Measurements from ENCODE around the gene INSIG1.

Gene INSIG1

DNA sequence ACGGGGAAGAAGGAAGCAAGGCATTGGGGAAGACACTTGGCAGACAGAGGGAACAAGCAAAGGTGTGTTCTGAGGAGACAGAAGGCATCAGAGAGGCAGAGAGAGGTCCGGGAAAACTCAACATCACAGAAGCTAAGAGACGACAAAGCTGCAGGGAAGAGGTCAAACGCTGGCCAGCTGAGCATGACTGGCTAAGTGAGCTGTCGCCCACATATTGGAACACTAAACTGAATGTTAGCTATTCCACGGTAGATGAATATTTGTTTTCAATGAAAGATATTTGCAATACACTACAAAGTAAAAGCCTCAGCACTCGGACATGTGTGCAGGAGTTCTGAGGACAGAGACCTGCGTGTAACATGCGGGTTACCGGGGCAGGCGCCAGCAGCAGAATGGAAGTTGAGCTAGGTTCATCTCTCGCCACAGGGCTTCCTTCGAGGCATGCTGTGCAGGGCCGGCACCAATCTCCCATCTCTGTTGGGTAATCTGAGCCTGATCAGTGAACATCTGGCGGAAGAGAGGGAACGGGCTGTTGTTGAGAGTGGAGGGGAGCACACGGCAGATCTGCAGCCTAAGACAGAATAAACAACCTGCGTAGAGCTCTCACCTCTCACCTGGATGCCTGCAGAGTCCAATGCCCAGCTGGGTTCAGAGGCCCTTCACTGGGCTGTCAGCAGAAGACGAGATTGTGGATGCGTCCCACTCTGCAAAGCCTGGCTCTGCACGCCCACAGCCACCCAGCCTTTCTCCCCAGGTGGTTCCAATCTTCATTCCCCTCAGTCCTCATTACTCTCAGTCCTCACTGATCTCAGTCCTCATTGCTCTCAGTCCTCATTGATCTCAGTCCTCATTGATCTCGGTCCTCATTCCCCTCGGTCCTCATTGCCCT is 35.9 kb downstream of the INSIG1 start:
- no peak for DNase-seq

- no peak for DNase-seq
Observed at GRCh38 chr7:155336812-155337602, 39.3 kb downstream of the INSIG1 start.

DNA sequence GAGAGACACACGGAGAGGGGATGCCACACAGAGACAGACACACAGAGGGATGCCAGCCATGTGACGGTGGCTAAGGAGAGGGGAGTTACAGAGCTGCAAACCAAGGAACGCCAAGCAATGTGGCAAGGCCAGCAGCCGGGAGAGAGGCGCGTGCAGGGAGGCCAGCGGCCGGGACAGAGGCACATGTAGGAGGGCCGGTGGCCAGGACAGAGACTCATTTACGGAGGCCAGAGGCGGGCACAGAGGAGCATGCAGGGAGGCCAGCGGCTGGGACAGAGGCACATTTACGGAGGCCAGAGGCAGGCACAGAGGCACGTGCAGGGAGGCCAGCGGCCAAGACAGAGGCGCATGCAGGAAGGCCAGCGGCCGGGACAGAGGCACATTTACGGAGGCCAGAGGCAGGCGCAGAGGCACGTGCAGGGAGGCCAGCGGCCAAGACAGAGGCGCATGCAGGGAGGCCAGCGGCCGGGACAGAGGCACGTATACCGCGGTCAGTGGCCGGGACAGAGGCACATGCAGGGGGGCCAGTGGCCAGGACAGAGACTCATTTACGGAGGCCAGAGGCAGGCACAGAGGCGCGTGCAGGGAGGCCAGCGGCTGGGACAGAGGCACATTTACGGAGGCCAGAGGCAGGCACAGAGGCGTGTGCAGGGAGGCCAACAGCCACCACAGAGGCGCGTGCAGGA is 40.4 kb downstream of the INSIG1 start:
- DNase-seq: no peak

DNA sequence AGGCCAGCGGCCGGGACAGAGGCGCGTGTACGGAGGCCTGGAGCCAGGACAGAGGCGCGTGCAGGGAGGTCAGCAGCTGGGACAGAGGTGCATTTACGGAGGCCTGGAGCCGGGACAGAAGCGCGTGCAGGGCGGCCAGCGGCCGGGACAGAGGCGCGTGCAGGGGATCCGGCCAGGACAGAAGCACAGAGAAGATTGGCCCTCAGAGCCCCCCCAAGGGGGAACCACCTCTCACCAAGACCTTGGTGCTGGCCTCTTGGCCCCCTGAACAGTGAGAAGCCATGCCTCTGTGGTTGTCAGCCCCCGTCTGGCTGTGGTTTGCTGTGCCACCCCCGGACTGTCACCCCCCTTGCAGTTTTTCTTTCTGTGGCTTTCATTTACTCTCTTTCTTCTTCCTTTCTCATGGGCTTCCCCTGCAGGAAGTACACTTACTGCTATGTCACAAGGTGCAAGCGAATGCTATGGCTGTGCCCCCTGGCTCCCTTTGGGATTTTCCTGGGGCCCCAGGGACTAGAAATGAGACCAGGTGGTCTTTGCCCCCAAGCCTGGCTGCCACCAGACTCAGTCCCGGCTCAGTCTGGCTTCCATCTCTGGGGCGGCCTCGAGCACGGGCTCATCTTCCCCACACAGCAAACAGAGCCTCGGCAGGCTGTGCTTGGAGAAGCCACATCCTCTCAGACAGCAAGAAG is 41.1 kb downstream of the INSIG1 start:
- no peak for DNase-seq

DNA sequence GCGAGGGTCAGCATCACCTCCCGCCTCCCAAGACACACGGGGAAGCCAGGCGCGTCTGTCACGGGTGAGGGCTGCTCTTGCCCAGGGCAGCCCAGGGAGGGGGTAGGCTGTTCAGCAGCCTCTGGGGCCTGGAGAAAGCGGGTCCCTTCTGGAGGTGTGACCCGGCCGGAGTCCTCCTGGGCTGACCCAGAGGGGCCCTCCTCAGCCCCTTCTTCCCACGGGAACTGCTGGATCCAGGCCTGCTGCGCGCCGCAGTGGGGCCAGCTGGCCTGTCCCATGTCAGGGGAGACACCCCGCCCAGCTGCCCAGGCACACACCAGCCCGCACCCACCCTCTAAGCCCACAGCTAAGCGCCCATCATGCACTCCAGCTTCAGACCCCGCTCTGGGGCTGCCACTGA is 41.8 kb downstream of the INSIG1 start:
- DNase-seq: no peak

- DNase-seq: no peak
Observed at GRCh38 chr7:155340071-155340531, 42.4 kb downstream of the INSIG1 start.

DNA sequence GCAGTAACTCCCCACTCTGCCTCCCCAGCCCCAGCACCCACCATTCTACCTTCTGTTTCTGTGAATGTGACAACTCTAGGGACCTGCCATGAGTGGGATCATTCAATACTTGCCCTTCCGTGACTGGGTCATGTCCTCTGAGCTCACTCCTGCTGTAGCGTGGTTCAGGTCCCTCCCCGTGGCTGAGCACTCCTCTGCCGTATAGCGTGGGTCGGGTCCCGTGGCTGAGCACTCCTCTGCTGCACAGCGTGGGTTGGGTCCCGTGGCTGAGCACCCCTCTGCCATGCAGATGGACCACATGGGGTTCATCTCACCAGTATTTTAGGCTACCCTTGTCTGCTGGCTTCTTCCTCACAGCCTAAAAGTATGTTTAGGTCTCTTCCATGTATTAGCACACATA is 43.0 kb downstream of the INSIG1 start:
- DNase-seq: no peak

DNA sequence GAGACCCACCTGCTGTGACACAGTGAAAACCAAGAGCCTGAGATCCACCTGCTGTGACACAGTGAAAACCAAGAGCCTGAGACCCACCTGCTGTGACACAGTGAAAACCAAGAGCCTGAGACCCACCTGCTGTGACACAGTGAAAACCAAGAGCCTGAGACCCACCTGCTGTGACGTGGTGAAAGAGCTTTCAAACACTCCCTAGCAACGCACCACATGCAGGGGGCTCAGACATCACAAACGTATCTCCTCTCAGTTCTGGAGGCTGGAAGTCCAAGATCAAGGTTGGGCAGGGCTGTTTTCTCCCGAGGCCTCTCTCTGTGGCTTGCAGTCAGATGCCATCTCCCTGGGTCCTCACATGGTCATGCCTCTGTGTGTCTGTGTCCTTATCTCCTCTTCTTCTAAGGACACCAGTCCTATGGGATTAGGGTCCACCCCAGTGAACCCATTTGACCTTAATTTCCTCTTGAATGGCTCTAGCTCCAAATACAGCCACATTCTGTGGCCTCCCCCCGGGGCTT is 43.8 kb downstream of the INSIG1 start:
- no peak for DNase-seq

DNA sequence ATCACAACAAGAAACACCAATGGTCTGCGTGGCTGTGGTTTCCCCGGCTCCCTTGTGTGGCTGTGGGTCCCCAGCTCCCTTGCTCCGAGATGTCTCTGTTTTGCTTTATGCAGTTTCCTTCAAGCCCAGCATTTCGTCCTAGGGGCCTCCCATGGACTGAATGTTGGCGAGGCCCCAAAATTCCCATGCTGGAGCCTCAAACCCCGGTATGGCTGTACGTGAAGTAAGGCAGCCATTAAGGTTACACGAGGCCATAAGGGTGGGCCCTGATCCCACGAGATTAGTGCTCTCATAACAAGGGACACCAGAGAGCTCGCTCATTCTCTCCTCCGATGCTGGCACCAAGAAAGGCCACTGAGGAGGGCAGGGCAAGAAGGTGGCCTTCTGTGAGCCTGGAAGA is 44.6 kb downstream of the INSIG1 start:
- DNase-seq: no peak

GRCh38 chr7:155343150-155343549 is 45.5 kb downstream of the INSIG1 start:
- no peak for DNase-seq

DNA sequence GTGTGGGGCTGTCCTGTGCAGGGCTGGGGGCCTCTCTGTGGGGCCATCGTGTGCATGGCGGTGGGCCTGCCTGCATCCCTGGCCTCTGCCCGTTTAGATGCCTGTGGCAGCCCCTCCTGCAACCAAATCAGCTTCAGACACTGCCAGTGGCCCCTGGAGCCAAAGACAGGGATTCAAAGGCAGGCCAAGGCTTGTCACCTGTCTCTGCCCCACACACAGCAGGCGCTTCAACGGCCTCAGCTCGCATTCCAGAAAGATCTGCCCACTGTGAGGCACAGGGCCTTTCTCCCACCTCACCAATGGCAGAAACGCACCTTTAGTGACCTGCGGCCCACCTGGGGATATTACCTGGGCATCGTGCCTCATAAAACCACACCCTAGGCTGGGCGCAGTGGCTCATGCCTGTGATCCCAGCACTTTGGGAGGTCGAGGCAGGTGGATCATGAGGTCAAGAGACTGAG is 46.0 kb downstream of the INSIG1 start:
- no peak for DNase-seq

DNA sequence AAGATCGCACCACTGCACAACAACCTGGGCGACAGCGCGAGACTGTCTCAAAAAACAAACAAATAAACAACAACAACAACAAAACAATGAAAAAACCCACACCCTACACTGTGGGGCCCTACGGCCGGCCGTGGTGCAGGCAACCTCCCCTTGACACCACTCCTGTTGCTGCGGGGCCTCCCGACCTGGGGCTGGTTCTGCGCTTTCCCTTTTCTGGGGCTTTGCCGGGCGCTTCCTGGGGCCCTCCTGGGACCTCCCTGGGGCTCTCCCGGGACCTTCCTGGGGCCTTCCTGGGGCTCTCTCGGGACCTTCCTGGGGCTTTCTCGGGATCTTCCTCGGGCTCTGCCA is 46.6 kb downstream of the INSIG1 start:
- DNase-seq: no peak

DNA sequence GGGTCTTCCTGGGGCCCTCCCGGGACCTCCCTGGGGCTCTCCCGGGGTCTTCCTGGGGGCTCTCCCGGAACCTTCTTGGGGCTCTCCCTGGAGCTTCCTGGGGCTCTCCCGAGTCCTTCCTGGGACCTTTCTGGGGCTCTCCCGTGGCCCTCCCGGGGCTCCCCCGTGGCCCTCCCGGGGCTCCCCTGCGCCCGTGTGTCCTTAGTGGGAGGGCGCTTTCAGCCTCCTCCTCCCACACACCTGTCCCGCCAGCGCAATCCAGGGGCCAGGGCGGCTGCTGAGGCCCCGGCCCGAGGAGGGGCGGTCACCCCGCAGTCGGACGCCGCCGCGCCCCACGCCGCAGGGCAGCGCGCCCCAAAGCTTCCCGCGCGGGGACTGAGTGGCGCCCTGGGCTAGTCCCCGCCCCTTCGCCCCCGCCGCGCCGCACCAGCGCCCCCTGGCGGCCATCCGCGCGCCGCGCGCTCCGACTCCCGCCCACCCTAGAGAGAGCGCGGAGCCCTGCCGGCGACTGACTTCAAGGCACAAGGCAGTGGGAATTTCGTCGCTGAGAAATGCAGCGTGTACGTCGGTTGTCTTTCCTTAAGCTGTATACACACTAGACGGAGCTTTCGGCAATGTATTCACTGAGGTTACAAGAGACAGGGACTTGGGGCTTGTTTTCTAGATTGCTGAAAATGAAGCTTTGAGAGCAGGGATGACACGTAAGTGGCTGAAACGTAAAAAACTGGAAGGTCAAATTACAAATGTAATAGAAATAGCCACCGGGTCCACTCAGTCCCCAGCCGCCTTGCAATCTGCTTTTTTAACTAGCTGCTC is 47.1 kb downstream of the INSIG1 start:
- DNase-seq: peak; percentile 72

- no peak for DNase-seq
Observed at GRCh38 chr7:155345490-155345889, 47.8 kb downstream of the INSIG1 start.

DNA sequence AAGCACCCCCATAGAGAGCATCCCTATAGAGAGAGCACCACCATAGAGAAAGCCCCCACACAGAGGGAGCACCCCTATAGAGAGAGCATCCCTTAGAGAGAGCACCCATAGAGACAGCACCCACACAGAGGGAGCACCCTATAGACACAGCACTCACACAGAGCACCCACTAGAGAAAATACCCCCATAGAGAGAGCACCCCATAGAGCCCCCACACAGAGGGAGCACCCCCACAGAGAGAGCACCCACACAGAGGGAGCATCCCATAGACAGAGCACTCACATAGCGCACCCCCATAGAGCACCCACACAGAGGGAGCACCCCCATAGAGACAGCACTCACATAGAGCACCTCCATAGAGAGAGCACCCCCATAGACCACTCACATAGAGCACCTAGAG is 48.6 kb downstream of the INSIG1 start:
- no peak for DNase-seq

DNA sequence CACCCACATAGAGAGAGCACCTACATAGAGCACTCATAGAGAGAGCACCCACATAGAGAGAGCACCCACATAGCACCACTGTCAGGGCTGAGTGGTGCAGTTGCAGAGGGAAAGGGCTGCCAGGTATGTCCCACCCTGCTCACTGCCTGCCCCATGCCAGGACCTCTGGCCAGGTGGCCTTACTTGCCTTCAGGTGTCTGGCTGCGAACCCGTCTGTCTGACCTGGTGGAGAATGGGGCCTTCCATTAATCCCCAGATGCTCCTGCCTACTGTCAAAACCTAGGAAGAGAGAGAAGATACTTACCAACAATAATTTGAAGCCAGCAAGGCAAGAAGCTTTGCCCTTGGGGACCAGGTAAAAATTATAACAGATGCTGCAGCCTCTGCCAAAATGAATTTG is 51.1 kb downstream of the INSIG1 start:
- DNase-seq: no peak

DNA sequence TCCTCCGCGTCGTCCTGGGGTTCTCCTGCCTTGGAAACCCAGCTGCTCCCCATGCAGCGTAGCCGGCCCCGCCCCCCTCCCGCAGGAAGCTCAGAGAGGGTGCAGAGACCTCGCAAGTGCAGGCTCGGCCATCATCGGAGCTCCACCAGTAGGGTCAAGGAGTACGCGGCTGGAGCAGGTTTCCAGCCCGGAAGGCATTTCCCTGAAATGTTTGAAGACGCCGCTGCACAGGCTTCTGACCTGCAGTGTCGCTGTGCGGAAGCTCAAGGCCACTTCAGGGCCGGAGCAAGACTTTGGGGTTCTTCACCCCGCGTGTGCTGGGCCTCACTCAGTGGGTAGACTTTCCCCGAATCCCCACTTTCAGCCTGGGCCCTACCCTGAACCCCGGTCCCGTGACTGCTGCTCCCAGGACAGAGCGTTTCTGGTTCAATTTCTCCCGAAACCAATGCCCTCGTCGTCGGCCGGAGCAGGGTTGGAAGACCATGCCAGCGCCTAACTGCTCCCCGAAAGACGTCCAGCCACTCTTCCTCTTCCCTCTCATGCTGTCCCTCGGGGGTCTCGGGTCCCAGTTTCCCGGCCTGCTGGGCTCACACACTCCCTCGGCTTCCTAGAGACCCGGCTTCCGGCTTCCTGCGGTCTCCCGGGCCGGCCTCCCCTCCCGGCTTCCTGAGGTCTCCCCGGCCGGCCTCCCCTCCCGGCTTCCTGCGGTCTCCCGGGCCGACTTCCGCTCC is 52.1 kb downstream of the INSIG1 start:
- no peak for DNase-seq

- DNase-seq: no peak
Observed at GRCh38 chr7:155351120-155351870, 53.6 kb downstream of the INSIG1 start.

GRCh38 chr7:155352076-155352752 is 54.5 kb downstream of the INSIG1 start:
- no peak for DNase-seq

DNA sequence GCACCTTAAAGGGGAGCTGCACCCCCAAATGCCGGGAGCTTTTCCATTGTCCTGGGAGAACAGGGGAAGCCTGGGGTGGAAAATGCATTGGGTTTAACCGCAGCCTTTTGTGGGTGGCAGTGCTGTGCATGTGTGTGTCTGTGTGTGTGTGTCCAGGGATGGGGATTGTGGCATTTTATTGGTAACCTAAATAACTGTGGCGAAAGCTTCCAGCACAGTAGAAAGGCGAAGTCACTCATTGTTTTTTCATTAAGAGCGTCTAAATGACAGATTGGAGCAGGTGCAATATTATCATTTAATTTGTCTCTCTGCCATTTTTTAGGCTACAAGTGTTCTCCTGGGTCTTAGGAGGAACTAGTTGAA is 55.1 kb downstream of the INSIG1 start:
- no peak for DNase-seq
